ENCODE measurements around the gene ATXN7. TPM values are rescaled to one million over a fixed set of nuclear protein-coding genes. Genes with fewer than 3 reads are reported as not detected.

The ATXN7 gene
- total and polyA plus RNA-seq, 2 donors from 2014 or later: 1.4 to 36.4 TPM

DNA sequence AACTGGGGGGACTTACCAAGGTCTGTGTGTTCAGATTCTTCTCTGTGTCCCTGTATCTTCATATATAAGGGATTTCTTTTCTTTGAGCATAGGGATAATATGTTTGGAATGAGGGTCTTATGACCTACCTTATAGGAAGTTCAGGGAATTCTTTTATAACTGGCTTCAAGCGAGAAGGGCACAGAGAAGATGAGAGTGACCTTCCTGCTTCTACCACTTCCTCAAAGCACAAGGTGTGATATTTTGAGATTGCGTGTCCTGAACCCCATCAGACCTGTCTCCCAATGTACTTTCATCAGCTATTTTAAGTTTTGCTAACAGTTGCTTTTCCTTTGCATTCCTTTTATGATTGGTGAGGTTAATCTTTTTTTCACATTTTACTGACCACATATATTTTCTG, 162.7 kb downstream of the ATXN7 start:
- no peak overlapping the region for H3K4me3 ChIP-seq (ENCODE audit: low read length in 3 of 3)
- FAIRE-seq (no peak), DNase-seq (no peak)
- intact Hi-C loops (cut with DNase I): no loop called here
- no peak overlapping the region for H3K9ac ChIP-seq (ENCODE audit: low read length in 3 of 3)
- H3K4me1 ChIP-seq (ENCODE audit: control insufficient read depth in 2 of 3, insufficient read depth in 2 of 3, low read depth in 1 of 3, low read length in 3 of 3): peaks cover 0 to 7% (median 7%) of the 10 kb centered on the region in 3 donors
- no peaks in the 10 kb centered on the region for H3K36me3 ChIP-seq (ENCODE audit: control insufficient read depth in 2 of 3, insufficient read depth in 3 of 3, low read length in 3 of 3)
- no peaks in the 10 kb centered on the region for H3K27me3 ChIP-seq (ENCODE audit: control insufficient read depth, insufficient read depth, low read length)
- H3K9me3 ChIP-seq (ENCODE audit: control insufficient read depth in 2 of 3, insufficient read depth in 1 of 3, low read length in 3 of 3): no peaks in the 10 kb centered on the region
- TF ChIP-seq CTCF (IDR thresholded peaks at IDR 0.05; ENCODE audit: borderline replicate concordance, extremely low read depth, insufficient read depth): no peak
- H3K27ac ChIP-seq (ENCODE audit: low read depth in 2 of 2, low read length in 2 of 2): no peak overlapping the region

GRCh38 chr3:64027658-64028057, 164.0 kb downstream of the ATXN7 start:
- no peak overlapping the region for H3K4me3 ChIP-seq (ENCODE audit: low read length in 3 of 3)
- H3K9ac ChIP-seq (ENCODE audit: low read length in 3 of 3): no peak overlapping the region
- H3K27ac ChIP-seq (ENCODE audit: low read depth in 2 of 2, low read length in 2 of 2): no peak overlapping the region
- DNase-seq (no peak), FAIRE-seq (no peak)
- intact Hi-C loops (cut with DNase I): no loop called here
- H3K27me3 ChIP-seq (ENCODE audit: control insufficient read depth, insufficient read depth, low read length): no peaks in the 10 kb centered on the region
- H3K9me3 ChIP-seq (ENCODE audit: control insufficient read depth in 2 of 3, insufficient read depth in 1 of 3, low read length in 3 of 3): no peaks in the 10 kb centered on the region
- no peak for TF ChIP-seq CTCF (IDR thresholded peaks at IDR 0.05; ENCODE audit: borderline replicate concordance, extremely low read depth, insufficient read depth)
- H3K36me3 ChIP-seq (ENCODE audit: control insufficient read depth in 2 of 3, insufficient read depth in 3 of 3, low read length in 3 of 3): no peaks in the 10 kb centered on the region
- peaks cover 0 to 2% (median under 1%) of the 10 kb centered on the region in 3 donors for H3K4me1 ChIP-seq (ENCODE audit: control insufficient read depth in 2 of 3, insufficient read depth in 2 of 3, low read depth in 1 of 3, low read length in 3 of 3)

- peaks cover 0 to 2% (median 0%) of the 10 kb centered on the region in 3 donors for H3K4me1 ChIP-seq (ENCODE audit: control insufficient read depth in 2 of 3, insufficient read depth in 2 of 3, low read depth in 1 of 3, low read length in 3 of 3)
- FAIRE-seq (no peak), DNase-seq (no peak)
- H3K27me3 ChIP-seq (ENCODE audit: control insufficient read depth, insufficient read depth, low read length): no peaks in the 10 kb centered on the region
- H3K36me3 ChIP-seq (ENCODE audit: control insufficient read depth in 2 of 3, insufficient read depth in 3 of 3, low read length in 3 of 3): no peaks in the 10 kb centered on the region
- no peaks in the 10 kb centered on the region for H3K9me3 ChIP-seq (ENCODE audit: control insufficient read depth in 2 of 3, insufficient read depth in 1 of 3, low read length in 3 of 3)
- TF ChIP-seq CTCF (IDR thresholded peaks at IDR 0.05; ENCODE audit: borderline replicate concordance, extremely low read depth, insufficient read depth): no peak
- no peak overlapping the region for H3K9ac ChIP-seq (ENCODE audit: low read length in 3 of 3)
- no peak overlapping the region for H3K27ac ChIP-seq (ENCODE audit: low read depth in 2 of 2, low read length in 2 of 2)
- intact Hi-C loops (cut with DNase I): no loop called here
- H3K4me3 ChIP-seq (ENCODE audit: low read length in 3 of 3): no peak overlapping the region
Observed at GRCh38 chr3:64028754-64029153, 165.1 kb downstream of the ATXN7 start.

DNA sequence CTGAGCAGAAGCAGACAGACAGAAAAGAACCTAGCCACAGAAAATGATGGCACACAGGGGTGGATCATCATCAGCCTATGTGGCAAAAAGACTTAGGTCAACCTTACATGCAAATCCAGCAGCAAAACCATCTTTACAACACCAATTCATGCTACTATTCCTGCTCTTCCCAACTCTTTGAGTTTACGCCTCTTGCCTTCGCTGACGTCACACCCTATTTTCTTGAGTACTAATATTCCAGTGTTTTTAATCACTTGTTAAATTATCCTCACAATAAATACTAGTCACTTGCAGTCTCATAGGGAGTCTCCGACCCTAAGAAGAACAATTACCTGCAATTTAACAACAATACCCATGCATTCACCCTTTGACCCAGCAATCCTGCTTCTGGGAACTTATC, 165.6 kb downstream of the ATXN7 start:
- FAIRE-seq: no peak
- H3K9ac ChIP-seq (ENCODE audit: low read length in 3 of 3): no peak overlapping the region
- intact Hi-C loops (cut with DNase I): no loop called here

More for the DNA sequence above, 165.6 kb downstream of the ATXN7 start:
- H3K4me3 ChIP-seq (ENCODE audit: low read length in 3 of 3): no peak overlapping the region
- peaks cover 0 to 2% (median 0%) of the 10 kb centered on the region in 3 donors for H3K4me1 ChIP-seq (ENCODE audit: control insufficient read depth in 2 of 3, insufficient read depth in 2 of 3, low read depth in 1 of 3, low read length in 3 of 3)
- no peak for TF ChIP-seq CTCF (IDR thresholded peaks at IDR 0.05; ENCODE audit: borderline replicate concordance, extremely low read depth, insufficient read depth)
- H3K27me3 ChIP-seq (ENCODE audit: control insufficient read depth, insufficient read depth, low read length): no peaks in the 10 kb centered on the region
- no peaks in the 10 kb centered on the region for H3K9me3 ChIP-seq (ENCODE audit: control insufficient read depth in 2 of 3, insufficient read depth in 1 of 3, low read length in 3 of 3)
- no peak for DNase-seq
- no peaks in the 10 kb centered on the region for H3K36me3 ChIP-seq (ENCODE audit: control insufficient read depth in 2 of 3, insufficient read depth in 3 of 3, low read length in 3 of 3)
- no peak overlapping the region for H3K27ac ChIP-seq (ENCODE audit: low read depth in 2 of 2, low read length in 2 of 2)

Data from kidney (tissue), 14 donors.